ENCODE results near the gene NOC4L. TPM values are rescaled to one million over a fixed set of nuclear protein-coding genes. Genes with fewer than 3 reads are reported as not detected.

Gene NOC4L
- total and polyA plus RNA-seq, 11 donors, result 7.9 to 21.1 (median 10.3) TPM

- Histone ChIP-seq H3K4me1 (no peaks in the 10 kb centered on the region), H3K27me3 (peaks cover 0 to 19% (median 0%) of the 10 kb centered on the region in 9 donors), H3K27ac (no peak overlapping the region), H3K4me3 (no peak overlapping the region), H3K36me3 (no peaks in the 10 kb centered on the region), H3K9me3 (peaks cover 0 to 11% (median 9%) of the 10 kb centered on the region in 12 donors)
- WGBS, 4 donors, result 75 to 80% (median 77%) methylated on average over 23 to 32 of the region's 32 CpGs
- ATAC-seq (no peak), DNase-seq (peak in 1 of 5 donors; percentile 39)
- no peak for TF ChIP-seq CTCF (IDR thresholded peaks at IDR 0.05)
- no peak for TF ChIP-seq POLR2A (IDR thresholded peaks at IDR 0.05)
- intact Hi-C loops (cut with DNase I), result no loop called here
These were observed 52.0 kb downstream of the NOC4L start for GRCh38 chr12:132196038-132196872.

- no peak overlapping the region for H3K4me3 ChIP-seq
- intact Hi-C loops (cut with DNase I), result no loop called here
- DNase-seq (peak in 1 of 5 donors; percentile 55), ATAC-seq (no peak)
- no peaks in the 10 kb centered on the region for H3K36me3 ChIP-seq
- peaks cover 0 to 11% (median 9%) of the 10 kb centered on the region in 12 donors for H3K9me3 ChIP-seq
- peaks cover 0 to 25% (median 1%) of the 10 kb centered on the region in 9 donors for H3K27me3 ChIP-seq
- H3K27ac ChIP-seq, result no peak overlapping the region
- H3K4me1 ChIP-seq, result no peaks in the 10 kb centered on the region
- WGBS, 4 donors, result 75 to 89% (median 82%) methylated on average over 14 to 22 of the region's 22 CpGs
- TF ChIP-seq CTCF (IDR thresholded peaks at IDR 0.05) (no peak), POLR2A (IDR thresholded peaks at IDR 0.05) (no peak)
These were observed 52.7 kb downstream of the NOC4L start for GRCh38 chr12:132196873-132197390.

- peak in 2 of 4 donors; percentile 36 to 37 for ATAC-seq
- H3K4me3 ChIP-seq, result no peak overlapping the region
- peaks cover 0 to 11% (median 9%) of the 10 kb centered on the region in 12 donors for H3K9me3 ChIP-seq
- intact Hi-C loops (cut with DNase I), result no loop called here
- no peaks in the 10 kb centered on the region for H3K36me3 ChIP-seq
- H3K4me1 ChIP-seq, result no peaks in the 10 kb centered on the region
- peak in 3 of 5 donors; percentile 44 to 70 (median 45) for DNase-seq
- 72 to 85% (median 76%) methylated on average over 28 to 44 of the region's 44 CpGs for WGBS, 4 donors
- no peak overlapping the region for H3K27ac ChIP-seq
- peaks cover 0 to 34% (median 3%) of the 10 kb centered on the region in 9 donors for H3K27me3 ChIP-seq
- TF ChIP-seq CTCF (IDR thresholded peaks at IDR 0.05) (no peak), POLR2A (IDR thresholded peaks at IDR 0.05) (no peak)
These were observed 53.5 kb downstream of the NOC4L start for GRCh38 chr12:132197581-132198354.

- intact Hi-C loops (cut with DNase I), result no loop called here
- no peak overlapping the region for H3K4me3 ChIP-seq
- H3K36me3 ChIP-seq, result no peaks in the 10 kb centered on the region
- H3K9me3 ChIP-seq, result peaks cover 0 to 4% (median 2%) of the 10 kb centered on the region in 12 donors
- 76 to 92% (median 79%) methylated on average over 9 to 18 of the region's 18 CpGs for WGBS, 4 donors
- ATAC-seq (no peak), DNase-seq (no peak)
- no peak overlapping the region for H3K27ac ChIP-seq
- H3K4me1 ChIP-seq, result no peaks in the 10 kb centered on the region
- peaks cover 4 to 37% (median 11%) of the 10 kb centered on the region in 9 donors for H3K27me3 ChIP-seq
- TF ChIP-seq POLR2A (IDR thresholded peaks at IDR 0.05) (no peak), CTCF (IDR thresholded peaks at IDR 0.05) (no peak)
These were observed 54.8 kb downstream of the NOC4L start for GRCh38 chr12:132199101-132199500.
